BJ (cell line): Measurements from ENCODE around the gene GPRIN2. TPM values are rescaled to one million over a fixed set of nuclear protein-coding genes. Genes with fewer than 3 reads are reported as not detected.

Experiments used
- CTCF ChIA-PET: fragments of 350-600 bp; formaldehyde crosslinking; extraction: SDS; loops from one replicate; lab custom pipeline; 2021; ENCODE audit warnings: antibody characterized with exemption, inconsistent platforms; lab: Yijun Ruan, JAX
- POLR2A ChIA-PET: fragments of 300-600 bp; sonication (Branson Sonifier 250); formaldehyde crosslinking; extraction: SDS; loops from one replicate; lab custom pipeline; 2021; ENCODE audit warnings: antibody characterized with exemption; lab: Charles Lee
- DNase-seq: peaks from one replicate; pipeline ENCODE4 v3.0.0-alpha.2; 2011; ENCODE audit warnings: low read depth
- H3K27me3 ChIP-seq: 2 replicates; pipeline ENCODE4 v1.6.0; 2011; ENCODE audit warnings: low read length; ENCODE audit not compliant: control insufficient read depth, insufficient read depth
- H3K36me3 ChIP-seq: 2 replicates; pipeline ENCODE4 v1.5.1; 2011; ENCODE audit warnings: low read length; ENCODE audit not compliant: control insufficient read depth, insufficient read depth
- H3K4me3 ChIP-seq: 2 replicates; pipeline ENCODE4 v1.5.1; 2011; ENCODE audit warnings: low read depth, mild to moderate bottlenecking, control low read depth, low read length
- CTCF ChIP-seq: IDR thresholded peaks from 2 replicates; pipeline ENCODE4 v1.5.1; 2011; ENCODE audit warnings: low read depth, mild to moderate bottlenecking, control low read depth, inconsistent platforms, low read length, moderate library complexity; ENCODE audit not compliant: insufficient read depth
- polyA plus RNA-seq: library from polyadenylated mRNA; depleted of rRNA; stranded (reverse); fragments of >200 nt; gene quantifications from 2 replicates; pipeline ENCODE4 v1.2.3, GENCODE V29; 2011

The GPRIN2 gene
- polyA plus RNA-seq, 1 experiment = 0.04 TPM

GRCh38 chr10:46518028-46518725, 38.3 kb downstream of the GPRIN2 start:
- H3K36me3 ChIP-seq = no peaks in the 10 kb centered on the region
- no peak overlapping the region for H3K4me3 ChIP-seq
- TF ChIP-seq CTCF = no peak
- POLR2A ChIA-PET = no interaction called here
- no peaks in the 10 kb centered on the region for H3K27me3 ChIP-seq
- CTCF ChIA-PET = interaction anchor here (0.6 kb wide), 1 partner anchor 40 kb away, joined by 3 read pairs; no protein-coding TSS in a partner anchor
- no peak for DNase-seq

- Histone ChIP-seq H3K27me3 (no peaks in the 10 kb centered on the region), H3K36me3 (no peaks in the 10 kb centered on the region), H3K4me3 (no peak overlapping the region)
- TF ChIP-seq CTCF = no peak
- POLR2A ChIA-PET = no interaction called here
- DNase-seq = no peak
- CTCF ChIA-PET = interaction anchor here (0.6 kb wide), 2 partner anchors 17 to 497 kb away, joined by 3 read pairs; no protein-coding TSS in a partner anchor
Observed at GRCh38 chr10:46517541-46517940, 38.9 kb downstream of the GPRIN2 start.

GRCh38 chr10:46516660-46517416, 39.6 kb downstream of the GPRIN2 start:
- CTCF ChIA-PET = interaction anchor here (0.6 to 1.1 kb wide), 3 partner anchors 8 to 497 kb away, joined by 3 read pairs; no protein-coding TSS in a partner anchor
- POLR2A ChIA-PET = interaction anchor here (0.9 kb wide), 1 partner anchor 14 kb away, joined by 4 read pairs; no protein-coding TSS in a partner anchor
- no peak for TF ChIP-seq CTCF
- no peak overlapping the region for H3K4me3 ChIP-seq
- no peaks in the 10 kb centered on the region for H3K27me3 ChIP-seq
- DNase-seq = peak; percentile 78
- no peaks in the 10 kb centered on the region for H3K36me3 ChIP-seq

- no peaks in the 10 kb centered on the region for H3K27me3 ChIP-seq
- H3K4me3 ChIP-seq = no peak overlapping the region
- DNase-seq = no peak
- ChIA-PET CTCF (interaction anchor here (1.1 kb wide), 1 partner anchor 9 kb away, joined by 3 read pairs; no protein-coding TSS in a partner anchor), POLR2A (interaction anchor here (0.9 kb wide), 1 partner anchor 15 kb away, joined by 4 read pairs; no protein-coding TSS in a partner anchor)
- no peak for TF ChIP-seq CTCF
- H3K36me3 ChIP-seq = no peaks in the 10 kb centered on the region
Observed at GRCh38 chr10:46515793-46516192, 40.7 kb downstream of the GPRIN2 start.

GRCh38 chr10:46515366-46515765, 41.1 kb downstream of the GPRIN2 start:
- ChIA-PET POLR2A (no interaction called here), CTCF (no interaction called here)
- H3K36me3 ChIP-seq = no peaks in the 10 kb centered on the region
- no peak for TF ChIP-seq CTCF
- no peak overlapping the region for H3K4me3 ChIP-seq
- DNase-seq = no peak
- no peaks in the 10 kb centered on the region for H3K27me3 ChIP-seq
